NCI-H128 (cell line): ENCODE results near the gene CREB5.
A peak's percentile ranks its signal among the peaks of the same experiment; 100 is the strongest.
"Not testable (repeated sequence)": the region's sequence is repeated elsewhere in the genome, so short reads cannot be mapped to it uniquely, and the experiment has no call there.

Experiments used
- DNase-seq: peaks from one replicate; lab custom pipeline; 2025; ENCODE audit not compliant: unreplicated experiment; lab: John Stamatoyannopoulos, UW

The CREB5 gene

DNA sequence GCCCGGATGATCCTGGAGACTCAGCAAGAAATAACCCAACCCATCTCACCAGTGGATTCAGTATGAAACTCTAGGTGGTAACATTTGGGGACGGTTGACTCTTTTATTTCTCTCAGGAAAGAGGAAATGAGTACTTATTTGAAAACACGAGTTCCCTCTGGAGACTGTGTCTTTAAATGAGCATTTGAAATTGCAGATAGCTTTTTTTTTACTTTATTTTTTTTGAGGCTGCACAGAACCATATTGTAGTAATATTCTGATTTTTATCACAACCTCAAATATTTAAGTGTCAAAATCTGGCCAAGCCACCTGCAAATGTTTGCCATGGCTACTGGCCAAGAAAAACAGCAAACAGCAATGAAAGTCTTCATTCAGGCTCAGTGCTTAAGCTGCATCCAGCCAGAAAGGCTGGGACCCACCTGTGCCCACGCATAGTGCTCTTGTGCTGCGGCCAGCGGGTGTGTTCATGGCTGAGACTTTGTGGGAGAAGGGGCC is 160.8 kb downstream of the CREB5 start:
- DNase-seq = no peak

DNA sequence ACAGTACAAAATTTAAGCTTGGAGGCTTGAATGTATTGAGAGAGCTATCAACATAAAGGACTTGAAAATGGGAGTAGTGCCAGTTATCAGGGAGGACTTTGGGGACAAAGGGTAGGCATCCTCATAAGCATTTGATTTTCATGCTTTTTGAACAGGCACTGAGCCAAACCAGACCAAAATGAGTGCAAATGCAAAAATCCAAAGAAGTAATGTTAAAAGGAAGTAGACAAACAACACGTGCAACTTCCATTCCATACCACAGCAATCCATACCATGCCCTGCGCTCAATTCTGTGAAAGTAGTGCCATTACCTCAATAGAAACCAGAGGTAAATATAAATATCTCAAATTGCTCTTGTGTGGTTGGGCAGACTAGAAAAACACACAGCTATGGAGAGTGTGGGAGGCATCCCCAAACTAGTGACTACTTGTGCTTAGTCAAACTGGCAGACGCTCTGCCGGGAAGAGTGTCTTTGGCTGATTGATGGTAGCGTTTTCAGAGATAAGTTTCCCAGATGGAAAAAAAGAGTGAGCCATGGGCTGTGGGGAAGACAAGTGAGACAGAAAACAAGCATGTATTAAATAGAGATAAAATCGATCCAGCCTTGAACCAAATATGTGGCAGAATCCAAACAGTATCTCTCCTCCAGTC is 161.5 kb downstream of the CREB5 start:
- DNase-seq = peak; percentile 48

DNA sequence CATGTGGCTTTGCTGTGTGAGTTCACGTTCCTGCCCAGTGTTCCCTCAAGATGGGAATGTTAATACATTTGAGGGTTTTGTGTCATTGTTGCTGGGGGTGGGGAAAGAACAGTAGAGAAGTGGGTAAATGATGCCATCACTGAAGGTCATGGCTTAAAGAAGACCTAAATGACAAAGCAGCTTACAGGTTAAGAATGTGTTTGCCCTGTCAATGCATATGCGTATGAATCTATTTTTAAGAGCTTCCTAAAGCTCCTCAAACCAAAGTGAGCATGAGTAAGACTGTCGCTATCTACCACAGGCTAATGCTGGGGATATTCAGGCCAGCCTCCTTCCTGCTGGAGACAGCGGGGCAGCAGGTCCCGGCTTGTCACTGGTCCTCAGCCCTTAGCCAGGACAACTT is 162.9 kb downstream of the CREB5 start:
- no peak for DNase-seq

GRCh38 chr7:28576656-28577055 is 164.3 kb downstream of the CREB5 start:
- no peak for DNase-seq

- no peak for DNase-seq
Measured at GRCh38 chr7:28579571-28579970, 167.3 kb downstream of the CREB5 start.

DNA sequence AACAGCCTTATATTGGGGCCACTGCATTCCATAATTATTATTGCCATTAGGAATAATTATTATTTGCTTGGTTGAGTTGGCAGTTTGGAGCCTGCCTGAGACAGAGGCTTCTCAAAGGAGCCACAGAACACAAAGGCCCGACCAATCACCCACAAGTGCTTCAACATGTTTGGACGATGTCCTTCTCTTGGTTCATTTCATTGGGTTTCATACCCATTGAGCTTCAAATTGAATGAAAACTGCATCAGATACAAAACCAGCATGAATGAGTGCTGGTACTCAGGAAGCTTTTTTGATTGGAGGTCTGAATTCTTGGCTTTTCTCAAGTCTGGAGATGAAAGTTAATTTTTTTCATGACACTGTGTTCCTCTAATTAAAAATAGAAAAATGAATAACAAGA is 168.3 kb downstream of the CREB5 start:
- no peak for DNase-seq

DNA sequence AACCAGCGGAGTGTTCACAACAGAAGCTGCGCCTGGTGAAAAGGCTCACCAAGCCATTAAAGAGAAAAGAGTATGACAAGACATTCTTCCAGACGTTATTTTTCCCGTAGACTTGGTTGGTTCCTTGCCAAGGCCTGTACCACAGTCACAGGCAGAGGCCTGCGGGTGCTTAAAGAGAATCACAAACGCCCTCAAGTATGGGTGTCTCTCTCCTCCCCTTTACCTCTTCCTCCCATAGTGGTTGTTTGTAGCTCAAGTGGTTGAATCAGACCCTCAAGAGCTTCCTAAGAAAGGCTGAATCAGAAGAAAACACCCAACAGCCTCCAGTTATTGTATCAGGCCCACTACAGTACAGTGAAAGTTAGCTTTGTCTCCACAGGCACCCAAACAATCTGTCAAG is 169.0 kb downstream of the CREB5 start:
- DNase-seq = no peak

DNA sequence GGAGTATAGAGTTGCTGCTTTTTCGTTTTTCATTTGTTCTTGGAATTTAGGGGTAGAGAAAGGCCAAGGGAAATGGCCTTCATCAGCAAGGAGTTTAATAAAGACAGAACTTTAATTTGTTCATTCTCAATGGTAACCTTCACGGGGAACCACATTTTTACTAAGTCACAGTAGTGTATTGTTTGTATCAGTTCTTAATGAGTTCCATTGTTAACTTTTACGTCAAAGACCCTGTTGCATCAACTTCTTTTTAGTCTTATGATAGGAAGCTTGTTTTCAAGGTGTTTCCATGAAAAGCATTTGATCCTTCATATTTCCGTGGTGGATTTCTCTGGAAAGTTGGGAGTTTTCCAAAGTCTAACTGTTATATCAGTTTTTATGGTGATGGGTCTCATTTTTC is 169.9 kb downstream of the CREB5 start:
- DNase-seq = no peak

GRCh38 chr7:28584235-28584634 is 171.9 kb downstream of the CREB5 start:
- DNase-seq = no peak

GRCh38 chr7:28586736-28587135 is 174.4 kb downstream of the CREB5 start:
- DNase-seq = no peak

- no peak for DNase-seq
Measured at GRCh38 chr7:28587211-28587610, 174.9 kb downstream of the CREB5 start.

DNA sequence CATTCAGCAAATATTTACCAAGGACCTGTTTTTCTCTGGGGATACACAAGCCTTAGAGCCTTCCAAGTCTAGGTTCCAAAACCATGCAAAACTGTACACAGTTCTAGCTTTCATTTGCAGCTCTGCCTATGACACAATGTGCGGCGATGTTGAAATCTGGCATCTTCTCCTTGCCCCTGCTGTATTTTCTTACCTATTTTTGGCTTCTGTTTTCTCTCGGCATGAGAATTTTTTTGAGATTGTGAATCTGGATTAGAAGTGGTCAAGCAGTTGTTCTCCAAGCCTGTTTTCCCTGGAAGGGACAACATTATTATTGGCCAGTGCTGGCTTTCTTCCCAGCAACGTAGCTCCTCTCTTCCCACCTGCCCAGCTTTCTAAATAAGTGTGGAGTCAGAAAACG is 176.3 kb downstream of the CREB5 start:
- no peak for DNase-seq

- DNase-seq = no peak
Measured at GRCh38 chr7:28591041-28591674, 178.8 kb downstream of the CREB5 start.

DNA sequence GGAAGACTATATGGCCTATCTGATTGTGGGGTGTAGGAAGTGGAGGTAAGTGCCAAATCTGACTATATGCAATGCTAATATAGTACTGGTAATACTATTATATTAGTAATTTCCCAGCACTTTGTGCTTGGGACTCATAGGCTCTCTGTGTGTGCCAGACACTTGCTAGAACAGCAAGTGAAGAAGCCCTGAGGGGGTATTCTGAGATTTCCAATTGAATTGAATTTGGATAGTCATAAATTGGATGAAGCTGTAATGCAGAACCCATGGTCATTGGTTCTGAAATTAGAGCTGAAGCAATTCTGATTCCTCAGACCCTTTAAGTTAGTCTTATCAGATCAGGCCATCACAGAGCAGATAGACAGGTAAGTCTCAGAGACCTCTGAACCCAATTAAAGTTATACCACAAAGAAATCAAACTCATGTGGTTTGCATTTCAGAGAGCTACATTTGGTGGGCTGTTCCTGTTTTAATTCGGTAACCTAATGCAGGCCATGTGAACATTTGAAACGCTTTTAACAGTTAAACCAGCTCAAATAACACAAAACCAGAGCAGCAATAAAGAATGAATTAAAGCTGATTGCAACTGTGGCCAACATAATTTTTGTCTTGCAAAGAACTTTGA is 179.5 kb downstream of the CREB5 start:
- no peak for DNase-seq

- no peak for DNase-seq
Measured at GRCh38 chr7:28592861-28593260, 180.5 kb downstream of the CREB5 start.

GRCh38 chr7:28595076-28595475 is 182.8 kb downstream of the CREB5 start:
- no peak for DNase-seq

DNA sequence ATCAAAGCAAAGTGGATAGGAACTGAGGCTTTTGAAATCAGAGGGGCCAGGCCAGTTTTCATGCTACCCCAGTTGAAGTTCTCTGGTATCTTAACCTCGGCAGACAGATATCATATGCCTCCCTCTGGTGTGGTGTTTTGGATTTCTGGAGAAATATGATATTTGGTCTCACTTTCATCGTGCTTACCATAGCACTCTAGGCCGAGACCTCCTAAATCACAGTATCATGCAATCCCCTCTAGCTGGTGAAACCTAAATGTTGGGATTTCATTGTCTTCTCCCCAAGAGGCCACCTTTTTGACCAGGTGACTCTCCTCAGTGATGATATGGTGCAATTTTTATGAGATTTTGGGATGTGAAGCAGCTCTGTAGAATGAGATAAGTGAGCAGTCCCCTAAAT is 183.5 kb downstream of the CREB5 start:
- DNase-seq = no peak

DNA sequence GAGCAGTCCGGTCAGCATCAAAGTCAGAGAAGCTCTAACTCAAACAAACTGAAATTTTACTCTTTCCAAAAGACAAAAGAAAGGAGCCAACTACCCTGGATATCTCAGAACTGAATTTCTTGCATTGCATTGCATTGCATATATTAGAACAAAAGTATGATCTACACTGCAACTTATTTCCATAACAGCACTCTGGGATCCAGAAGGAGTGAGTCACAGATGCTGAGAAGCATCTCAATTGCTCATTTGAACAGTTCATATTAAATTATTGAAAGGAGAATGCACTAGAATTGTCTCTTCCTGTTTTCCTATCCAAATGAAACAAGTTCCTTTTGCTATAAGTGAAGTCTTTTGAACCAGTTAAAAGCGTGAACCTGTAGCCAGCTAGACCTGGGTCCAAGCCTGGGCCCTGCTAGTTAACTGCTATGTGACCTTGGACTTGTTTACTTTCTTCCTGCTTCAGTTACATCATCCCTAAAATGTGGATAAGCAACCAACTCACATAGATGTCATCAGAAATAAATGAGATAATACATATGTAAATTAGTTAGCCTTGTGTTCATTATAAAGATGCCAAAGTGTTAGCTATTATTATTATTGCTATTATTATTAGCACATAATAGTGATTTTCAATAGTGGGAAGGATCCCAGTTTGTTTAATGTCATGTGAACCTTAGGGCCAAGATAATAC is 184.1 kb downstream of the CREB5 start:
- no peak for DNase-seq

- DNase-seq = no peak
Measured at GRCh38 chr7:28597284-28597683, 185.0 kb downstream of the CREB5 start.

GRCh38 chr7:28598037-28598436 is 185.7 kb downstream of the CREB5 start:
- not testable (repeated sequence) for DNase-seq

DNA sequence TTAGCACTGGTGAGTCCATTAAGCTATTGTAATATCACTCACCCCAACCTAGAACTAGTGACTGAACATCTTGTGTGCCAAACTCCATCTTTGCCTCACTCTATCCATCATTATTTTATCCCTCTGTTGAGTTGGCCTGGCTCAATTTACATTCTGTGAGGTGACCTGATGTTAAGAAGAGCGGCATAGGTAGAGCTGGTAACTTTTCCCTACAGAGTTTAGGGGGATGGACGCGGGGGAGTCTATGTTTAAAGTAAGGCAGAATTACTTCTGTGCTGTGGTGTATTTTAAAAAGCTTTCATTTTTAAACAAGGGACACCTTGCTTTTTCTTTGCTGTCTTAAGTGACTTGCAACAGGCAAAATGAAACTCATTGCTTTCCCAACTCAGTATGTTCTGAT is 186.3 kb downstream of the CREB5 start:
- no peak for DNase-seq

- DNase-seq = no peak
Measured at GRCh38 chr7:28599411-28599810, 187.1 kb downstream of the CREB5 start.
